Spleen (tissue), 11 donors: ENCODE results near the gene PODXL2. TPM values are rescaled to one million over a fixed set of nuclear protein-coding genes. Genes with fewer than 3 reads are reported as not detected.
A peak's percentile ranks its signal among the peaks of the same experiment; 100 is the strongest.
"Not testable (repeated sequence)": the region's sequence is repeated elsewhere in the genome, so short reads cannot be mapped to it uniquely, and the experiment has no call there.

Source experiments
- DNase-seq: peaks from one replicate; pipeline ENCODE4 v3.0.0-alpha.2; 2020
- H3K27ac ChIP-seq, 8 donors: fragments of 200-600 bp; sonication (generic) in 7 of 8; 1 replicate in 4 of 8; 2 replicates in 4 of 8; pipeline versions ENCODE4 v1.5.0 to v1.8.0; 2016 to 2021; ENCODE audit warnings: inconsistent platforms in 4 of 8, mild to moderate bottlenecking in 4 of 8, moderate library complexity in 1 of 8
- H3K27me3 ChIP-seq, 7 donors: fragments of 200-600 bp; sonication (generic) in 6 of 7; replicated peaks in 1 of 7; 1 replicate in 4 of 7; 2 replicates in 3 of 7; pipeline versions ENCODE4 v1.5.0 to v1.8.0; 2016 to 2021; ENCODE audit warnings: inconsistent platforms in 3 of 7, mild to moderate bottlenecking in 1 of 7
- H3K36me3 ChIP-seq, 6 donors: fragments of 200-600 bp; sonication (generic) in 5 of 6; 1 replicate in 4 of 6; 2 replicates in 2 of 6; pipeline versions ENCODE4 v1.5.0 to v1.8.0; 2016 to 2021; ENCODE audit warnings: inconsistent platforms in 2 of 6
- H3K4me1 ChIP-seq, 6 donors: fragments of 200-600 bp; sonication (generic) in 5 of 6; 1 replicate in 3 of 6; 2 replicates in 3 of 6; pipeline versions ENCODE4 v1.5.0 to v1.8.0; 2016 to 2021; ENCODE audit warnings: inconsistent platforms in 3 of 6
- H3K4me3 ChIP-seq, 8 donors: fragments of 200-600 bp; sonication (generic) in 7 of 8; 1 replicate in 4 of 8; 2 replicates in 4 of 8; pipeline versions ENCODE4 v1.5.0 to v1.8.0; 2016 to 2021; ENCODE audit warnings: inconsistent platforms in 4 of 8, mild to moderate bottlenecking in 4 of 8, moderate library complexity in 2 of 8
- H3K9me3 ChIP-seq, 8 donors: fragments of 200-600 bp; sonication (generic) in 7 of 8; 1 replicate in 4 of 8; 2 replicates in 4 of 8; pipeline versions ENCODE4 v1.5.0 to v1.8.0; 2016 to 2021; ENCODE audit warnings: inconsistent platforms in 4 of 8
- POLR2A ChIP-seq, 3 donors: fragments of 450-650 bp; IDR thresholded peaks; one replicate each; pipeline ENCODE4 v1.5.1; 2017; ENCODE audit warnings: antibody characterized with exemption in 3 of 3, mild to moderate bottlenecking in 1 of 3
- POLR2AphosphoS5 ChIP-seq, 3 donors: sonication (generic); formaldehyde crosslinking; IDR thresholded peaks; one replicate each; pipeline ENCODE4 v1.5.1; 2017; ENCODE audit warnings: antibody characterized with exemption in 3 of 3
- WGBS, 5 donors: extraction: QIAGEN DNeasy Blood & Tissue Kit in 3 of 5; methylation state at CpG; one replicate each; pipeline versions ENCODE4 v1.1.5 to v1.1.7; 2013 to 2018; 5-methylcytosine and 5-hydroxymethylcytosine counted together
- intact Hi-C: fragments of 100-400 bp; cut with DNase I; formaldehyde crosslinking; loops from one replicate; pipeline ENCODE4 v1.15.0; 2023; ENCODE audit warnings: low total_unique reads
- polyA plus RNA-seq, 3 donors: library from polyadenylated mRNA; stranded (reverse); fragments of 200-250 nt; gene quantifications; one replicate each; pipeline ENCODE4 v1.2.1, GENCODE V29; 2013
- total RNA-seq, 7 donors: library from RNA; depleted of rRNA in 3 of 7; stranded (reverse); fragments of >200 nt in 3 of 7; fragmentation: NEBNext Ultra II Directional in 4 of 7; extraction: Animal tissue kit (Norgen Biotek cat#: 25700) in 4 of 7; gene quantifications; one replicate each; pipeline versions ENCODE4 v1.1.0 to v1.2.1, GENCODE V29; 2016 to 2021
- TF ChIP-seq, protein P1 (sequence below), 11 experiments: fragments of 200-600 bp in 7 of 11; fragments of 450-650 bp in 4 of 11; sonication (generic) in 4 of 11; IDR thresholded peaks in 8 of 11; conservative IDR thresholded peaks in 3 of 11; 1 replicate in 7 of 11; 2 replicates in 4 of 11; pipeline versions ENCODE4 v1.4.0 to v1.8.0; 2016 to 2021; ENCODE audit warnings: antibody characterized with exemption in 11 of 11, inconsistent platforms in 4 of 11, mild to moderate bottlenecking in 1 of 11
- donor health status: healthy with polysubstance abuse.
- donor health status: DM: no; HTN: no; CAD: no; lungs with moderate emphysema.
- donor health status: DM: no; HTN: no; CAD: no.
- donor health status: Bipolar disorder and iron deficiency.
- donor health status: healthy.
- donor health status: DM: no; HTN: no; CAD: no.
- donor health status: DM: yes; HTN: yes; CAD: no.

The PODXL2 gene
- total and polyA plus RNA-seq, 10 donors = 0.77 to 3.1 (median 2.4) TPM

DNA sequence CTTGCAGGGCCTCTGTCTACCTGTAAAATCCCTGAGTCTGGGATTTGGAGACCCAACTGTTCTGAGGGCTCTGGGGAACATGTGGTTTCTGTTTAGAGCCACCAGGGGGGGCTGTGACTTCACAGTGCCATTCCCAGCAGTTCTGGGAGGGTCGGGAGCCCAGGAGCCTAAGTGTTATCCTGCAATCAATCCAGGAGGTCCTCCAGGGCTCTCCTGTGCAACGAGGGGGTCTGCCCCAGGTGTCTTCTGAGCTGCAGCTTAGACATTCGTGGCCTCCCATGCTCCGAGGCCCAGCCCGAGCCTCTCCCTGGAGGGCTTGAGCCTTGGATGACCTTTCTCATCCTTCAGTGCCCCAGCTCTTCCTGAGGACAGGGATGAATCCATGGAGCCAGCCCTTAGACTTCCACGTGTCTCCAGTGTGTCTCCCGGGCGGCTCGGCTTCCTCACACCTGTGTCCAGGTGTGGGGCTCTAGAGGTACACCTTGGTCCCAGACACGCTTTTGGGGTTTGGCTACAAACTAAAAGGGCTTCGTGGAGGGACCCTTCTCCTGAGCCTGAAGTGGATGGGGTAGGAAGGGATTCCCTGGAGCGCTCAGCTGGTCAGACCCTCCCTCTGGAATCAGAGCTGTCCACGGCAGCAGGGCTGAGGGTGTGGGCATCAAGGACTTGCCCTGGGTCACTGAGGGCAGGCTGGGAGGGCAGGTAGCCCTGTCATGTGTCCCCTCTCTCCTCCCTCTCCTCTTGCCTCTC, 23.4 kb downstream of the PODXL2 start:
- WGBS, 5 donors = 67 to 75% (median 70%) methylated on average over 13 of the region's 13 CpGs
- DNase-seq = peak; percentile 80
- H3K9me3 ChIP-seq = no peaks in the 10 kb centered on the region
- H3K36me3 ChIP-seq = no peaks in the 10 kb centered on the region
- TF ChIP-seq POLR2AphosphoS5 (IDR thresholded peaks at IDR 0.05) (no peak), POLR2A (IDR thresholded peaks at IDR 0.05) (no peak)
- TF ChIP-seq, protein P1, sequence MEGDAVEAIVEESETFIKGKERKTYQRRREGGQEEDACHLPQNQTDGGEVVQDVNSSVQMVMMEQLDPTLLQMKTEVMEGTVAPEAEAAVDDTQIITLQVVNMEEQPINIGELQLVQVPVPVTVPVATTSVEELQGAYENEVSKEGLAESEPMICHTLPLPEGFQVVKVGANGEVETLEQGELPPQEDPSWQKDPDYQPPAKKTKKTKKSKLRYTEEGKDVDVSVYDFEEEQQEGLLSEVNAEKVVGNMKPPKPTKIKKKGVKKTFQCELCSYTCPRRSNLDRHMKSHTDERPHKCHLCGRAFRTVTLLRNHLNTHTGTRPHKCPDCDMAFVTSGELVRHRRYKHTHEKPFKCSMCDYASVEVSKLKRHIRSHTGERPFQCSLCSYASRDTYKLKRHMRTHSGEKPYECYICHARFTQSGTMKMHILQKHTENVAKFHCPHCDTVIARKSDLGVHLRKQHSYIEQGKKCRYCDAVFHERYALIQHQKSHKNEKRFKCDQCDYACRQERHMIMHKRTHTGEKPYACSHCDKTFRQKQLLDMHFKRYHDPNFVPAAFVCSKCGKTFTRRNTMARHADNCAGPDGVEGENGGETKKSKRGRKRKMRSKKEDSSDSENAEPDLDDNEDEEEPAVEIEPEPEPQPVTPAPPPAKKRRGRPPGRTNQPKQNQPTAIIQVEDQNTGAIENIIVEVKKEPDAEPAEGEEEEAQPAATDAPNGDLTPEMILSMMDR (IDR thresholded peaks at IDR 0.05 in 8 of 11, conservative IDR thresholded peaks at IDR 0.05 in 3 of 11) = peak; percentile 48 to 93 (median 83)
- H3K27me3 ChIP-seq = peaks cover 0 to 10% (median 0%) of the 10 kb centered on the region in 7 donors
- H3K4me1 ChIP-seq = peaks cover 0 to 6% (median 4%) of the 10 kb centered on the region in 6 donors
- H3K27ac ChIP-seq = no peak overlapping the region
- no peak overlapping the region for H3K4me3 ChIP-seq
- intact Hi-C loops = loop anchor here (5.0 to 10.0 kb wide), 2 partner anchors 182 to 320 kb away; no protein-coding TSS in a partner anchor

DNA sequence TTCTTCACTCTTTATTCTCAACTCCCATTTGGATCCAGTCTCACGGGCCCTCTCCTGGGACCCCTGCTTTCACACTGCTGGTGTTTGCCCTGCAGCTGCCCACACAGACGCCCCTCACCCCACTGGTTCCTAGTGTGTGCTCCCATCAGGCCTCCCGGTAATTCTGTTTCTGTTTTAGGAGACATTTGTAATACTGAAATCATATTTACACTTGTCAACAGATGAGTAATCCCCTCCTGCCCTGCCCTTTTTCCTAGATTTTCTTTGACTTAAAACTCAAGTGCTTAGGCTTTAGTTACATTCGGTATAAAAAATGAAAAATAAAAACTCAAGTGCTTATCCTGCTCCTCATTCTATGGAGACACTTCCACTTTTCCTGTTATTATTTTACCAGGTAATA, 25.4 kb downstream of the PODXL2 start:
- no peaks in the 10 kb centered on the region for H3K36me3 ChIP-seq
- TF ChIP-seq POLR2A (IDR thresholded peaks at IDR 0.05) = no peak
- no peak for TF ChIP-seq POLR2AphosphoS5 (IDR thresholded peaks at IDR 0.05)
- TF ChIP-seq, protein P1 (IDR thresholded peaks at IDR 0.05 in 8 of 11, conservative IDR thresholded peaks at IDR 0.05 in 3 of 11) = no peak
- H3K9me3 ChIP-seq = no peaks in the 10 kb centered on the region
- H3K4me1 ChIP-seq = peaks cover 0 to 6% (median 4%) of the 10 kb centered on the region in 6 donors
- intact Hi-C loops = loop anchor here (5.0 to 10.0 kb wide), 2 partner anchors 180 to 318 kb away; no protein-coding TSS in a partner anchor
- 74 to 89% (median 83%) methylated on average over 4 of the region's 4 CpGs for WGBS, 5 donors
- no peak overlapping the region for H3K4me3 ChIP-seq
- DNase-seq = no peak
- no peak overlapping the region for H3K27ac ChIP-seq
- peaks cover 0 to 10% (median 0%) of the 10 kb centered on the region in 7 donors for H3K27me3 ChIP-seq

DNA sequence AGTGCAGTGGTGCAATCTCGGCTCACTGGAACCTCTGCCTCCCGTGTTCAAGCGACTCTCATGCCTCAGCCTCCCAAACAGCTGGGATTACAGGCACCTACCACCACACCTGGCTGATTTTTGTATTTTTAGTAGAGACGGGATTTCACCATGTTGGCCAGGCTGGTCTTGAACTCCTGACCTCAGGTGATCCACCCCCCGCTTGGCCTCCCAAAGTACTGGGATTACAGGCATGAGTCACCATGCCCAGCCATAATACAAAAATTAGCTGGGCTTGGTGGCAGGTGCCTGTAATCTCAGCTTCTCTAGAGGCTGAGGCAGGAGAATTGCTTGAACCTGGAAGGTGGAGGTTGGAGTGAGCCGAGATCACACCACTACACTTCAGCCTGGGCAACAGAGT, 26.0 kb downstream of the PODXL2 start:
- H3K4me3 ChIP-seq = not testable (repeated sequence)

DNA sequence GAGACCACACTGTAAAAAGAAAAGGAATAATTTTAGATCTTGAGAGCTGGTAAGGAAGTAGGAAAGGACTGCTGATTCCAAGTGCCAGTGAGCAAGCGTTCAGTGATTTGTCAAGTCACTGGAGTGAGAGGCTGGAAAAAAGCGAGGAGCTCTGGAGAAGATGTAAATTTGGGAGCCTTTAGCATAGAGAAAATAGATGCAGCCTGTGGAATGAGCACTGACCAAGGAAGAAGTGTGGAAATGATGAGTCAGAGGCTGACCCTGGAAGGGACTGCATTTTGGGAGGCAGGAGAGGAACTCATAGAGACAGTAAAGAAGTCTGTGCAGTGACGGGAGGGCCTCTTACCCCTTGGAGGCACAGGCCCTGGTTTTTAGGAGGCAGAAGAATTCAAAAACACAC, 26.7 kb downstream of the PODXL2 start:
- Histone ChIP-seq H3K27me3 (peaks cover 0 to 10% (median 0%) of the 10 kb centered on the region in 7 donors), H3K4me1 (peaks cover 0 to 6% (median 4%) of the 10 kb centered on the region in 6 donors), H3K36me3 (no peaks in the 10 kb centered on the region), H3K4me3 (no peak overlapping the region), H3K9me3 (no peaks in the 10 kb centered on the region), H3K27ac (no peak overlapping the region)
- WGBS, 5 donors = 76 to 87% (median 77%) methylated on average over 3 of the region's 3 CpGs
- intact Hi-C loops = loop anchor here (10.0 kb wide), 1 partner anchor 179 kb away; no protein-coding TSS in a partner anchor
- no peak for DNase-seq
- TF ChIP-seq POLR2A (IDR thresholded peaks at IDR 0.05) (no peak), POLR2AphosphoS5 (IDR thresholded peaks at IDR 0.05) (no peak)
- TF ChIP-seq, protein P1 (IDR thresholded peaks at IDR 0.05 in 8 of 11, conservative IDR thresholded peaks at IDR 0.05 in 3 of 11) = no peak

More for the DNA sequence above, 26.0 kb downstream of the PODXL2 start:
- not testable (repeated sequence) for H3K27me3 ChIP-seq, H3K27ac ChIP-seq, DNase-seq, H3K9me3 ChIP-seq, H3K36me3 ChIP-seq, H3K4me1 ChIP-seq
- WGBS, 5 donors = 93 to 97% (median 95%) methylated on average over 6 of the region's 6 CpGs
- intact Hi-C loops = loop anchor here (5.0 to 10.0 kb wide), 2 partner anchors 180 to 317 kb away; no protein-coding TSS in a partner anchor
